ENCODE data around the gene CGB1.

The CGB1 gene

GRCh38 chr19:49017041-49017665 lies 19.5 kb downstream of the CGB1 start, which contains the start of gene LHB:
Gene LHB (minus strand): TSS chr19:49017091. CDS start chr19:49017081, 10 bp downstream.
- Histone ChIP-seq H3K9me2 (replicated peaks; ENCODE audit: control insufficient read depth, low read length) (no peaks in the 10 kb centered on the region), H3K27ac (ENCODE audit: low read depth, low read length) (no peak within 1 kb of the TSS), H3K4me3 (ENCODE audit: low read length) (peak within 1 kb of the TSS; percentile 65), H3K79me2 (ENCODE audit: control insufficient read depth, low read length) (no peaks in the 10 kb centered on the region), H3K4me1 (ENCODE audit: control insufficient read depth, low read length) (peaks cover 45% of the 10 kb centered on the region), H3K4me2 (ENCODE audit: low read length) (peak within 1 kb of the TSS; percentile 68), H3K9me3 (ENCODE audit: control insufficient read depth, insufficient read depth, low read length) (no peaks in the 10 kb centered on the region), H3K27me3 (ENCODE audit: control insufficient read depth, low read length) (peaks cover 14% of the 10 kb centered on the region), H3K36me3 (ENCODE audit: control insufficient read depth, low read length) (peaks cover 33% of the 10 kb centered on the region), H4K20me1 (ENCODE audit: control insufficient read depth, insufficient read depth, low read depth, low read length) (no peaks in the 10 kb centered on the region), H3F3A (ENCODE audit: control insufficient read depth, insufficient read depth) (peaks cover 6% of the 10 kb centered on the region; the same call in 1 of the 2 replicates)
- TF ChIP-seq CTCF (IDR thresholded peaks at IDR 0.05; ENCODE audit: low read depth, low read length, poor library complexity, severe bottlenecking), result no peak
- TF ChIP-seq EZH2phosphoT487 (IDR thresholded peaks at IDR 0.05; ENCODE audit: borderline replicate concordance, low read length), result no peak

GRCh38 chr19:49016067-49016839 lies 20.4 kb downstream of the CGB1 start:
- Histone ChIP-seq H3K27ac (ENCODE audit: low read depth, low read length) (no peak overlapping the region), H3K4me2 (ENCODE audit: low read length) (no peak overlapping the region), H3K9me3 (ENCODE audit: control insufficient read depth, insufficient read depth, low read length) (no peaks in the 10 kb centered on the region), H4K20me1 (ENCODE audit: control insufficient read depth, insufficient read depth, low read depth, low read length) (no peaks in the 10 kb centered on the region; the same call in 1 of the 2 replicates), H3F3A (ENCODE audit: control insufficient read depth, insufficient read depth) (peaks cover 6% of the 10 kb centered on the region; the same call in 1 of the 2 replicates), H3K27me3 (ENCODE audit: control insufficient read depth, low read length) (peaks cover 14% of the 10 kb centered on the region), H3K9me2 (replicated peaks; ENCODE audit: control insufficient read depth, low read length) (no peaks in the 10 kb centered on the region), H3K4me1 (ENCODE audit: control insufficient read depth, low read length) (peaks cover 41% of the 10 kb centered on the region), H3K36me3 (ENCODE audit: control insufficient read depth, low read length) (peaks cover 42% of the 10 kb centered on the region), H3K4me3 (ENCODE audit: low read length) (no peak overlapping the region), H3K79me2 (ENCODE audit: control insufficient read depth, low read length) (no peaks in the 10 kb centered on the region)
- no peak for TF ChIP-seq CTCF (IDR thresholded peaks at IDR 0.05; ENCODE audit: low read depth, low read length, poor library complexity, severe bottlenecking)

GRCh38 chr19:49014870-49015255 lies 21.8 kb downstream of the CGB1 start:
- H3K4me2 ChIP-seq (ENCODE audit: low read length), result no peak overlapping the region
- H3K79me2 ChIP-seq (ENCODE audit: control insufficient read depth, low read length), result no peaks in the 10 kb centered on the region
- H3K27me3 ChIP-seq (ENCODE audit: control insufficient read depth, low read length), result peaks cover 14% of the 10 kb centered on the region
- no peak for TF ChIP-seq EZH2phosphoT487 (IDR thresholded peaks at IDR 0.05; ENCODE audit: borderline replicate concordance, low read length)
- TF ChIP-seq CTCF (IDR thresholded peaks at IDR 0.05; ENCODE audit: low read depth, low read length, poor library complexity, severe bottlenecking), result no peak
- H3F3A ChIP-seq (ENCODE audit: control insufficient read depth, insufficient read depth), result 0 out of 2 replicates have a peak, but pooled peaks cover 3% of the 10 kb centered on the region
- H3K4me1 ChIP-seq (ENCODE audit: control insufficient read depth, low read length), result peaks cover 28% of the 10 kb centered on the region
- H3K4me3 ChIP-seq (ENCODE audit: low read length), result no peak overlapping the region
- H3K27ac ChIP-seq (ENCODE audit: low read depth, low read length), result no peak overlapping the region
- H4K20me1 ChIP-seq (ENCODE audit: control insufficient read depth, insufficient read depth, low read depth, low read length), result no peaks in the 10 kb centered on the region; the same call in 1 of the 2 replicates
- peaks cover 55% of the 10 kb centered on the region for H3K36me3 ChIP-seq (ENCODE audit: control insufficient read depth, low read length)
- no peaks in the 10 kb centered on the region for H3K9me2 ChIP-seq (replicated peaks; ENCODE audit: control insufficient read depth, low read length)
- H3K9me3 ChIP-seq (ENCODE audit: control insufficient read depth, insufficient read depth, low read length), result no peaks in the 10 kb centered on the region

All from DOHH2 (cell line).